ENCODE data around the gene RGS12.
A peak's percentile ranks its signal among the peaks of the same experiment; 100 is the strongest.

Gene RGS12, protein sequence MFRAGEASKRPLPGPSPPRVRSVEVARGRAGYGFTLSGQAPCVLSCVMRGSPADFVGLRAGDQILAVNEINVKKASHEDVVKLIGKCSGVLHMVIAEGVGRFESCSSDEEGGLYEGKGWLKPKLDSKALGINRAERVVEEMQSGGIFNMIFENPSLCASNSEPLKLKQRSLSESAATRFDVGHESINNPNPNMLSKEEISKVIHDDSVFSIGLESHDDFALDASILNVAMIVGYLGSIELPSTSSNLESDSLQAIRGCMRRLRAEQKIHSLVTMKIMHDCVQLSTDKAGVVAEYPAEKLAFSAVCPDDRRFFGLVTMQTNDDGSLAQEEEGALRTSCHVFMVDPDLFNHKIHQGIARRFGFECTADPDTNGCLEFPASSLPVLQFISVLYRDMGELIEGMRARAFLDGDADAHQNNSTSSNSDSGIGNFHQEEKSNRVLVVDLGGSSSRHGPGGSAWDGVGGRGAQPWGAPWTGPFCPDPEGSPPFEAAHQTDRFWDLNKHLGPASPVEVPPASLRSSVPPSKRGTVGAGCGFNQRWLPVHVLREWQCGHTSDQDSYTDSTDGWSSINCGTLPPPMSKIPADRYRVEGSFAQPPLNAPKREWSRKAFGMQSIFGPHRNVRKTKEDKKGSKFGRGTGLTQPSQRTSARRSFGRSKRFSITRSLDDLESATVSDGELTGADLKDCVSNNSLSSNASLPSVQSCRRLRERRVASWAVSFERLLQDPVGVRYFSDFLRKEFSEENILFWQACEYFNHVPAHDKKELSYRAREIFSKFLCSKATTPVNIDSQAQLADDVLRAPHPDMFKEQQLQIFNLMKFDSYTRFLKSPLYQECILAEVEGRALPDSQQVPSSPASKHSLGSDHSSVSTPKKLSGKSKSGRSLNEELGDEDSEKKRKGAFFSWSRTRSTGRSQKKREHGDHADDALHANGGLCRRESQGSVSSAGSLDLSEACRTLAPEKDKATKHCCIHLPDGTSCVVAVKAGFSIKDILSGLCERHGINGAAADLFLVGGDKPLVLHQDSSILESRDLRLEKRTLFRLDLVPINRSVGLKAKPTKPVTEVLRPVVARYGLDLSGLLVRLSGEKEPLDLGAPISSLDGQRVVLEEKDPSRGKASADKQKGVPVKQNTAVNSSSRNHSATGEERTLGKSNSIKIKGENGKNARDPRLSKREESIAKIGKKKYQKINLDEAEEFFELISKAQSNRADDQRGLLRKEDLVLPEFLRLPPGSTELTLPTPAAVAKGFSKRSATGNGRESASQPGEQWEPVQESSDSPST (N-terminal part only)

DNA sequence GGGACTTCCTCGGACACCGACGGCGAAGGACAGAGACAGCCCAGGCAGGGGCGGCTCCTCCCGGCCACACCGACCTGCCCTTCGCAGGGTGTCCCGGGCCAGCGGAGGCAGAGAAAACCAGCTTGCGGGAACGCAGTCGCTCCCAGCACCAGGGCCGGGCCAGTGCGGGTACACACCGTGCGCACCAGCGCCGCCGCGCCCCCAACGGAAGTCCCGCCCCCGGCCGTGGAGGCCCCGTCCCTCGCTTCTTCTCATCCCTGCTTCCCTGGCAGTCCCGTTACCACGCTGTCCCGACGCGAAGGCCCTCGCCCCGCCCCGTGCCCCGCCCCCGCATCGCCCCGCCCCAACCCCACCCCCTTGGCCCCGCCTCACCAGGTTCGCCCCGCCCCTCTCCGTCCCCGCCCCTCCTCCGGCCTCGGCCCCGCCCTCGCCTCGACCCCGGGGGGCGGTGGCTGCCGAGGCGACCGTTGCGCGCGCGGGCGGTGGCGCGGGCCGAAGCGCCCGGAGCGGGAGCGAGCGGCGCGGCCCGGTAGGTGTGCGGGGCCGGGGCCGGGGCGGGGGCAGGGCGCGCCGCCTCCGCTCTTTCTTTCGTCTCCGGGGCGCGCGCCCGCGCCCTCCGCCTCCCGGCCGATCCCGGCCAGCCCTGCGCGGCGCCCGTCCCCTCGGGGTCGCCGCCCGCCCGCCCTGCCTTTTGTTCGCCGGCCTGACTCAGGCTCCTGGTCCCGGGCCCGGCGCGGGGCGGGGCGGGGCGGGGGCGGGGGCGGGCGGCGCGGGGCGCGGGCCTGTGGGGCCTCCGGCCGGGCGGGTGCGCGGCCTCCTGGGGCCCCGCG lies at the start of gene RGS12:
Gene RGS12 (plus strand): TSS at position 451 of the 830 bp plus-strand sequence. CDS start 23,150 bp downstream, outside the sequence.
- H3K9ac ChIP-seq (ENCODE audit: low read depth, low read length), result peak within 1 kb of the TSS; percentile 88
- no peaks in the 10 kb centered on the region for H3K36me3 ChIP-seq (ENCODE audit: insufficient read depth, low read length)
- H3K9me3 ChIP-seq (ENCODE audit: control insufficient read depth, insufficient read depth, low read length), result no peaks in the 10 kb centered on the region
- no peaks in the 10 kb centered on the region; the same call in 1 of the 2 replicates for H3K4me1 ChIP-seq (ENCODE audit: insufficient read depth, low read length)

DNA sequence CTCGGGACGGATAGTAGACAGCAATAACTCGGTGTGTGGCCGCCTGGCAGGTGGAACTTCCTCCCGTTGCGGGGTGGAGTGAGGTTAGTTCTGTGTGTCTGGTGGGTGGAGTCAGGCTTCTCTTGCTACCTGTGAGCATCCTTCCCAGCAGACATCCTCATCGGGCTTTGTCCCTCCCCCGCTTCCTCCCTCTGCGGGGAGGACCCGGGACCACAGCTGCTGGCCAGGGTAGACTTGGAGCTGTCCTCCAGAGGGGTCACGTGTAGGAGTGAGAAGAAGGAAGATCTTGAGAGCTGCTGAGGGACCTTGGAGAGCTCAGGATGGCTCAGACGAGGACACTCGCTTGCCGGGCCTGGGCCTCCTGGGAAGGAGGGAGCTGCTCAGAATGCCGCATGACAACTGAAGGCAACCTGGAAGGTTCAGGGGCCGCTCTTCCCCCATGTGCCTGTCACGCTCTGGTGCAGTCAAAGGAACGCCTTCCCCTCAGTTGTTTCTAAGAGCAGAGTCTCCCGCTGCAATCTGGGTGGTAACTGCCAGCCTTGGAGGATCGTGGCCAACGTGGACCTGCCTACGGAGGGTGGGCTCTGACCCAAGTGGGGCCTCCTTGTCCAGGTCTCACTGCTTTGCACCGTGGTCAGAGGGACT lies 49.6 kb upstream of the RGS12 start:
- Histone ChIP-seq H3K36me3 (ENCODE audit: insufficient read depth, low read length) (0 out of 2 replicates have a peak, but pooled peaks cover 4% of the 10 kb centered on the region), H3K9ac (ENCODE audit: low read depth, low read length) (no peak overlapping the region), H3K4me1 (ENCODE audit: insufficient read depth, low read length) (no peaks in the 10 kb centered on the region), H3K9me3 (ENCODE audit: control insufficient read depth, insufficient read depth, low read length) (no peaks in the 10 kb centered on the region)

DNA sequence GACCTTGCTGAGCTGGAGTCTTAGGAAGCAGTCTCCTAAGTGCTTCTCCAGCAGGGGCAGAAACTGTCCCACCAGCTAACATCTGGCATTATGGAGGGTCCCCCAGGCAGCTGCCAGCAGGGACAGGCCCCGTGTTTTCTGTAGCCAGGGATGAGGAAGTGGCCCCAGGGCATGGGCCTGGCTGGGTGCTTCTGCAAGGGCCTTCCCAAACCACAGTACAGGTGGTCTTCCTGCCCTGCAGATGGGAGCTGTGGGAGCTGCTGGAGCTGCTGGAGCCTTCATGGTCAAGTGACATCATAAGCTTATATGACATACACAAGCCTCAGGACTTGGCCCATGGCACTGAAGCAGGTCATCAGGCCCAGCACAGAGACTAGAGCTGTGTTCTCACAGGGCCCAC lies 48.8 kb upstream of the RGS12 start:
- no peaks in the 10 kb centered on the region for H3K4me1 ChIP-seq (ENCODE audit: insufficient read depth, low read length)
- H3K9ac ChIP-seq (ENCODE audit: low read depth, low read length), result no peak overlapping the region
- H3K36me3 ChIP-seq (ENCODE audit: insufficient read depth, low read length), result 0 out of 2 replicates have a peak, but pooled peaks cover 4% of the 10 kb centered on the region
- H3K9me3 ChIP-seq (ENCODE audit: control insufficient read depth, insufficient read depth, low read length), result no peaks in the 10 kb centered on the region

DNA sequence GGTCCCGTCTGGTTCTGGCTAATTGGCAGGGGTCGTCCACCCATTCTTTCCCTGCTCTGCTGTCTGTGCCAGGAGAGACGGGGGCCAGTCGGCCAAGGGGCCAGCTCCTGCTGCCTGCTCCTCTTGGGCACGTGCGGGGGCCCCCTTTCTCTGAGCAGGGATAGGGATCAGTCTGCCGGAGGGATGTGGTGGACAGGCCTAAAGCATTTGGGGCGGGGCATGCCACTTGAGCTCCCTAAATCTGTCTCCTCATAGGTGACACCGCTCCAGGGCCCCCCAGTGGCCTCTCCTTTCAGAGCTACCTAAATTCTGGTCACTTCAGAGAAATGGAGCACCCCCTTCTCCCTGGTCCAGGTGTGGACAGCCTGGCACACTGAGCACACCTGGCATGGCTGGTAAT lies 48.1 kb upstream of the RGS12 start:
- Histone ChIP-seq H3K4me1 (ENCODE audit: insufficient read depth, low read length) (no peaks in the 10 kb centered on the region), H3K9ac (ENCODE audit: low read depth, low read length) (no peak overlapping the region), H3K36me3 (ENCODE audit: insufficient read depth, low read length) (0 out of 2 replicates have a peak, but pooled peaks cover 4% of the 10 kb centered on the region), H3K9me3 (ENCODE audit: control insufficient read depth, insufficient read depth, low read length) (no peaks in the 10 kb centered on the region)

DNA sequence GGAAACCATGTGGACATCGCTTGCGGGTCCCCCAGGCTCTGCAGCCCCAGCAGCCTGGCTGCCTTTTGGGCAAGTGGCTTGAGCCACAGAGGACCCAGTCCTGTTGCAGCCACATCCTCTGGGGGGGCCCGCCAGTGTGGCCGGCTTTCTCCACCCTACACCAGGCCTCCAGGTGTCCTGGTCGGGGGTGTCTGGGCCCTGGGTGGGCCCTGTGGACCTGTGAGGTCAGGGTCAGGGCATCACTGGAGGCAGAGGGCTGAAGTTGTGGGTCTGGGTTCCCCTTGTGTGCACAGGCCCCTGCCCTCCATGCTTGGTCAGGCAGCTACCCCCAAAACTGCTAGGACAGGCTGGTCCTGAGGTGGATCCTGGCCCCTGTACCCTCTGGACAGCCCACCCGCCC lies 47.1 kb upstream of the RGS12 start:
- no peaks in the 10 kb centered on the region for H3K9me3 ChIP-seq (ENCODE audit: control insufficient read depth, insufficient read depth, low read length)
- no peak overlapping the region for H3K9ac ChIP-seq (ENCODE audit: low read depth, low read length)
- H3K4me1 ChIP-seq (ENCODE audit: insufficient read depth, low read length), result no peaks in the 10 kb centered on the region; the same call in 1 of the 2 replicates
- no peaks in the 10 kb centered on the region for H3K36me3 ChIP-seq (ENCODE audit: insufficient read depth, low read length)

DNA sequence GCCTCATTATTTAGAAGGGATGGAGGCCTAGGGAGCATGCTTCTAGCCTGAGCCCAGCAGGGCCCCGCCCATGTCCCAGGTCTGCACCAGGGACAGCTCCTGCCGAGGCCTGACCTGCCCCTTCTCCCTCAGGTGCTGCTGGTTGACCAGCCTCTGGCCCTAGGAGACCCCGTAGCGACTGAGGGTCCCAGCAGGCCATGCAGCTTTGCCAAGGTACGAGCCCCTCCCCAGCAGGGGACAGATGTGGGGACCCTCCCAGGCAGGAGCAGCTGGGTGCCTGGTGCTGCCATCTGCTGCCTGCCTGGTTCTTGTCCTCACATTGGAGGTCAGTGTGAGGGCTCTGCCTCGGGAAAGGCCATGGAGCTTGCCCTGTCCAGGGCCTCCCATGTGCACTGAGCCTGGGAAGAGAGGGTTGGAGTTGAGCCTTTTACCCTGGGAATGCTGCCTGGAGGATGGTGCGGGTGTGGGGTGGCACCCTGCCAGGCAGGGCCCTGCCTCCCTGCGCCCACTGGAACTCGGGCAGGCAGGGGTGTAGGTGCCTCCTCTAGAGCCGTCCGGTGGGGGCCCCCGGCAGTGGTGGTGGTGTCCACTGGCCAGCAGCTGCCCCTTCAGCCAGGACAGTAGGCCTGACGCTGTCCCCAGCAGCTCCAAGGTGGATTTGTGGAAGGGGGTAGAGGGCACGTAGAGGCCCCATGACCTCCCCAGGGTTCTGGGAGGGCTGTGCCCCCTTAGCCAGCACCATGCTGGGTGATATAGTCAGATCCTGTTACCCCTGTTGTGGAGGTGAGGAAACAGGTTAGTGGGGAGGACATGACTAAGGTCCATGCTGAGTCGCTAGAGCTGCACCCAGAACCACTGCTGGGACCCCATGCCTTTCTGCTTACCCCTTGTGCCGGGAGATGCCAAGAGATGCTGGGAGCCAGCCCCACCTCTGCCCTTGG lies 46.1 kb upstream of the RGS12 start:
- H3K9me3 ChIP-seq (ENCODE audit: control insufficient read depth, insufficient read depth, low read length), result no peaks in the 10 kb centered on the region
- H3K4me1 ChIP-seq (ENCODE audit: insufficient read depth, low read length), result no peaks in the 10 kb centered on the region; the same call in 1 of the 2 replicates
- no peaks in the 10 kb centered on the region for H3K36me3 ChIP-seq (ENCODE audit: insufficient read depth, low read length)
- H3K9ac ChIP-seq (ENCODE audit: low read depth, low read length), result no peak overlapping the region

DNA sequence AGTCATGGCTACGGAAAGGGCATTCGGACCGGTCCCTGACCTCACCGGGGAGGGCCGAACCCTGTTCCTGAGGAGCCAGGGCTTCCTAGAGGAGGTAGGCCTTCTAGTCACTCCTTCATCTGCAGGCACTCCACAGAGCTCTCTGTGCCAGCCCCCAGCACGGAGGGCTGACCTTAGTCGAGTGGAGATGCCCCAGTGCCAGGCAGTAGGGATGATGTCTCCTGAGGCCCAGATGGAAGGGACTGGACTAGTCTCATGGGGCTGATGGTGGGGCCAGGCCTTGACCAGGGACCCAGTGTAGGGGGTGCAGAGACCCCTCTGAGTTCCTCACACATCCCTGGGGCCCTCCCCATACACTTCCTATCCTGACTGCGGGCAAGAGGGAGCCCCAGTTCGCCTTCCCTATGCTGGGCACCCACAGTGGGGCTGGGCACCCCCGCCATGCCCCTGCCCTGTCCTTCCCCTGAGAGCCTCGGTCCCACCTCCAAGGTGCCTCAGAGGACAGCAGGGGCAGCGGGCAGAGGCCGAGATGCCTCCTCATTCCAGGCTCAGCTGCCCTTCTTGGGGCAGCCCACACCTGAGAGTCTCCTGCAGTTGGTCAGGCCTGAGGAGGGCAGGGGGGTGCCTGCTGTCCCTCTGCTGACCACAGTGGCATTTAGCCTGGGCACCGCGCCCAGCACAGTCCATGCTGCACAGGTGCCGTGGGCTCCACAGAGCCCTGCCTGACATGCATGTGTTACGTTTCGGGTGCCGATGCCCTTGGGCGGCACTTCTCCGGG lies 45.2 kb upstream of the RGS12 start:
- Histone ChIP-seq H3K9me3 (ENCODE audit: control insufficient read depth, insufficient read depth, low read length) (no peaks in the 10 kb centered on the region), H3K9ac (ENCODE audit: low read depth, low read length) (no peak overlapping the region), H3K4me1 (ENCODE audit: insufficient read depth, low read length) (no peaks in the 10 kb centered on the region; the same call in 1 of the 2 replicates), H3K36me3 (ENCODE audit: insufficient read depth, low read length) (no peaks in the 10 kb centered on the region)

DNA sequence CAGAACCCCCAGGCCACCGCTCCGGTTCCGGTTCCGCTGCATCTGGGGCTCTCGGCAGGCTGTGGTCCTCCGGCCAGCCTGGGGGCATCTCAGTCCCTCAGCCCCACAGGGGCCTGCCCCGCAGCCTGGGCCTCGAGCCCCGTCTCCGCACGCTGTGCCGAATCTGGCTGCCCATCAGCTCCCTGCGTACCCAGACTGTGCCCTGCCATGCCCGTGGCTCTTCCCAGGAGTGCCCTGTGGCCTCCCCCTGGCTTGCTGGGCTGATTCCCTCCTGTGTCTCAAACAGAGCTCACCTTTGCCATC lies 44.7 kb upstream of the RGS12 start:
- Histone ChIP-seq H3K9me3 (ENCODE audit: control insufficient read depth, insufficient read depth, low read length) (no peaks in the 10 kb centered on the region), H3K36me3 (ENCODE audit: insufficient read depth, low read length) (no peaks in the 10 kb centered on the region), H3K4me1 (ENCODE audit: insufficient read depth, low read length) (no peaks in the 10 kb centered on the region; the same call in 1 of the 2 replicates), H3K9ac (ENCODE audit: low read depth, low read length) (no peak overlapping the region)

DNA sequence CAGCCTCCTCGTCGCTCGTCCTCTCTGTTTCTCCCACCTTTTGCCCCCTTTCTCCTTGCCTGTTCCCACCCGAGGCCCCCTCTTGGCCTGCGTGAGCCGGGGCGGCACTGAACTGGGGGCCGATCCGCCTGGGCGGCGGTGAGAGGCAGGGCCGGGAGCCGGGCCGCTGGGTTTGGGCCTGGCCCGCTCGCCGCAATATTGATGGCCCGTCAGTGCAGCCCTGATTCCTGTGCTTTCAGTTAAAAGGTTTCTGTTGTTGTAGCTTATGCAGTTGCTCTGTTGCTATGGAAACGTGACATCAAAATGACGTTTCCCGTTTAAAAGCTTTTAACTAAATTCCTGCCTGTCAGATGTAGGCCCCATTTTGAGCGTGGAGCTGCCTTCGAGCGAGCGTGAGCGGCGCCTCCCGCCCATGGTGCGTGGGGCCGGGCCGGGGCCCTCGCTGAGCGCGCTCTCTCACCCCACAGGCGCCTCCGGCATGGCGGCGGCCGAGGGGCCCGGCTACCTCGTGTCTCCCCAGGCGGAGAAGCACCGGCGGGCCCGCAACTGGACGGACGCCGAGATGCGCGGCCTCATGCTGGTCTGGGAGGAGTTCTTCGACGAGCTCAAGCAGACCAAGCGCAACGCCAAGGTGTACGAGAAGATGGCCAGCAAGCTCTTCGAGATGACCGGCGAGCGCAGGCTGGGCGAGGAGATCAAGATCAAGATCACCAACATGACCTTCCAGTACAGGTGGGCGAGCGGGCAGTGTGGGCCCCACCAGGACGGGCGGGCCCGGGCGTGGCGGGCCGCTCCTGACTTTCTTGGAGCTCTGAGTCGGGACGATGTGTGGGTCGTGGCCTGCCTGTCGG lies 43.8 kb upstream of the RGS12 start, which contains the start of gene MSANTD1:
Gene MSANTD1 (plus strand): TSS at position 349 of the 851 bp plus-strand sequence. CDS start 64 bp downstream, at position 413.
- no peaks in the 10 kb centered on the region for H3K36me3 ChIP-seq (ENCODE audit: insufficient read depth, low read length)
- no peaks in the 10 kb centered on the region for H3K9me3 ChIP-seq (ENCODE audit: control insufficient read depth, insufficient read depth, low read length)
- no peaks in the 10 kb centered on the region; the same call in 1 of the 2 replicates for H3K4me1 ChIP-seq (ENCODE audit: insufficient read depth, low read length)
- H3K9ac ChIP-seq (ENCODE audit: low read depth, low read length), result no peak within 1 kb of the TSS

DNA sequence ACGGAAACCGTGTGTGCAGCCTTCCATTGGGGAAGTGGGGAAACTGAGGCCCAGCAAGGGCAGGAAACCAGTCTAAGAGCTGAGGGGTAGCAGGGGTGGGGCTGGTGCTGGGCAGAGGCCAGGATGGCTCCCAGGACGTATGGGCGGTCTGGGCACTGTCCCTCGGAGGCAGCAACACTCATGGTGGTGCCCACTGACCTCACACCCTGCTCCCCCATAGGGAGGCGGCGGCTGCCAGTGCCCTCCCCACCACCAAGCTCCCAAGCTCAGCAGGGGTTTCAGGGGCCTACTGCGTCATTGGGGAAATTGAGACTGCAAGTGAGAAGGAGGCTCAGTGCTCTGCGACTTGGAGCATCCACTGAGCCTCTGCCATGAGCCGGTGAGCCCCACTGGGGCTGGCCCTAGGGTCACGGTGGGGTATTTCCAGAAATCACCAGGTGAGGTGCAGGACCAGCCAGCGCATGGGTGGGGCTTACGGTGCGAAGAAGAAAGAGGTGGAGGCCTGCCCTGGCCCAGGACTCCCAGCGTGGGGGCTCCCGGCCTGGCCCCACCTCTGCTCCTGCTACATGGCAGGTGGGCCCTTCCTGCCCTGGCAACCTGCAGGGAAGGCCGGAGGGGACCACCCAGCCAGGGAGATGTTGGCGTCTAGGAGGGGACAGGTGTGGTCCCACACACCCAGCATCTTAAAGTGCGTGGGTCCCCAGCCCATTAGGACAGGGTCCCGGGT lies 42.9 kb upstream of the RGS12 start:
- Histone ChIP-seq H3K9me3 (ENCODE audit: control insufficient read depth, insufficient read depth, low read length) (no peaks in the 10 kb centered on the region), H3K9ac (ENCODE audit: low read depth, low read length) (no peak overlapping the region), H3K36me3 (ENCODE audit: insufficient read depth, low read length) (no peaks in the 10 kb centered on the region), H3K4me1 (ENCODE audit: insufficient read depth, low read length) (no peaks in the 10 kb centered on the region; the same call in 1 of the 2 replicates)
